Stimulated activated CD4-positive, alpha-beta T cell treated with anti-CD3 and anti-CD28 coated beads, Interleukin-12 subunit alpha, Interleukin-12 subunit beta, amount 100 ng/mL, for 48 hours (primary cell): ENCODE results near the gene PRSS58.

Experiments used
- DNase-seq, 3 donors: peaks; one replicate each; pipeline ENCODE4 v3.0.0-alpha.2; 2020; ENCODE audit warnings: low read depth in 2 of 3, low spot score in 1 of 3

Gene PRSS58

DNA sequence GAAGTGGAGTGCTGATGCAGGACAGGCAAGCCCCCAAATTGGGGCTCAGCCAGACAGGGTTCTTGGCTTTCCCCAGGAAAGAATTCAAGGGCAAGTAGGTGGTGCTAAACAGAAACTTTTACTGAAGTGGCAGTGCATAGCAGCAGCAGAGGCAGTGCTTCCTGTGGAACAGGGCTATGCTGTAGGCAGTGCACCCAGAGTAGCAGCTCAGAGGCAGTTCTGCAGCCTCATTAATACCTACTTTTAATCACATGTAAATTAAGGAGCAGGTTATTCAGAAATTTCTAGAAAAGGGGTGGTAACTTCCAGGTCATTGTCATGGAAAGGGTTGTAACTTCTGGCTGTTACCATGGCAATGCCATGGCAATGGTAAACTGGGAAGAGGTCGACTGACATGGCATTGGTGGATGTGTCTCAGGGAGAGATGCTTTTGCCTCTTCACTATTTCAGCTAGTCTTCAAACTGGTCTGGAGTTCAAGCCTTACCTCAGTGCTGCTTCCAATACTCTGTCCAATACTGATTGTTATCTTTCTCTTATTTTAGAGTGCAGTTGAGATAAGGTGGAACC is 29.2 kb downstream of the PRSS58 start:
- DNase-seq = no peak
